ENCODE measurements around the gene CASP8AP2.

DNA sequence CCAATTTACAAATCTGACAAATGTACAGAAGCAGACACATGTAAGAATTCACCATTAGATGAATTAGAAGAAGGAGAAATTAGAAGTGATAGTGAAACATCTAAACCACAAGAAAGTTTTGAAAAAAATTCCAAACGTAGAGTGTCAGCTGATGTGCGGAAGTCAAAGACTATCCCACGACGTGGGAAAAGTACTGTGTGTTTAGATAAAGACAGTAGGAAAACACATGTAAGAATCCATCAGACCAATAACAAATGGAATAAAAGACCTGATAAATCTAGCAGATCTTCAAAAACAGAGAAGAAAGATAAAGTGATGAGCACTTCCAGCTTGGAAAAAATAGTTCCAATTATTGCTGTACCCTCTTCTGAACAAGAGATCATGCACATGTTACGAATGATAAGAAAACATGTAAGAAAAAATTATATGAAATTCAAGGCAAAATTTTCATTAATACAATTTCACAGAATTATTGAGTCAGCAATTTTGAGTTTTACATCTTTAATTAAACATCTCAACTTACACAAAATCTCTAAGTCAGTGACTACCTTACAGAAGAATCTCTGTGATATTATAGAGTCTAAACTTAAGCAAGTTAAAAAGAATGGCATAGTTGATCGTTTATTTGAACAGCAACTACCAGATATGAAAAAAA, 36.5 kb downstream of the CASP8AP2 start:
- TF ChIP-seq, protein P1, sequence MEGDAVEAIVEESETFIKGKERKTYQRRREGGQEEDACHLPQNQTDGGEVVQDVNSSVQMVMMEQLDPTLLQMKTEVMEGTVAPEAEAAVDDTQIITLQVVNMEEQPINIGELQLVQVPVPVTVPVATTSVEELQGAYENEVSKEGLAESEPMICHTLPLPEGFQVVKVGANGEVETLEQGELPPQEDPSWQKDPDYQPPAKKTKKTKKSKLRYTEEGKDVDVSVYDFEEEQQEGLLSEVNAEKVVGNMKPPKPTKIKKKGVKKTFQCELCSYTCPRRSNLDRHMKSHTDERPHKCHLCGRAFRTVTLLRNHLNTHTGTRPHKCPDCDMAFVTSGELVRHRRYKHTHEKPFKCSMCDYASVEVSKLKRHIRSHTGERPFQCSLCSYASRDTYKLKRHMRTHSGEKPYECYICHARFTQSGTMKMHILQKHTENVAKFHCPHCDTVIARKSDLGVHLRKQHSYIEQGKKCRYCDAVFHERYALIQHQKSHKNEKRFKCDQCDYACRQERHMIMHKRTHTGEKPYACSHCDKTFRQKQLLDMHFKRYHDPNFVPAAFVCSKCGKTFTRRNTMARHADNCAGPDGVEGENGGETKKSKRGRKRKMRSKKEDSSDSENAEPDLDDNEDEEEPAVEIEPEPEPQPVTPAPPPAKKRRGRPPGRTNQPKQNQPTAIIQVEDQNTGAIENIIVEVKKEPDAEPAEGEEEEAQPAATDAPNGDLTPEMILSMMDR (IDR thresholded peaks at IDR 0.05; ENCODE audit: insufficient read depth, low read depth, low read length), result no peak
- no peak for TF ChIP-seq EZH2 (IDR thresholded peaks at IDR 0.05; ENCODE audit: insufficient read depth, low read length)
